ENCODE measurements around the gene MBD2.
A peak's percentile ranks its signal among the peaks of the same experiment; 100 is the strongest.
"Not testable (repeated sequence)": the region's sequence is repeated elsewhere in the genome, so short reads cannot be mapped to it uniquely, and the experiment has no call there.

The MBD2 gene

DNA sequence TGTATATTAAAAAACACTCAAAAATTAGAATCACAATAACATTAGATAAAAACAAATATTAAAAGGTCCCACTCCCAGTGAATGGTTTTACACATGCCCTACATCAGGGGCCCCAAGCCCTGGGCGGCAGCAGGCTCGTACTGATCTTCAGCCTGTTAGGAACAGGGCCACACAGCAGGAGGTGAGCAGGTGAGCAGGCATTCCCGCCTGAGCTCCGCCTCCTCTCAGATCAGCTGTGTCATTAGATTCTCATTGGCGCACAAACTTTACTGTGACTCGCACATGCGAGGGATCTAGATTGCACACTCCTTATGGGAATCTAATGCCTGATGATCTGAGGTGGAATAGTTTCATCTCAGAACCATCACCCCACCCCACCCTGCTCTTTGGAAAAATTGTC, 74.2 kb downstream of the MBD2 start:
- DNase-seq (ENCODE audit: low read depth): no peak

DNA sequence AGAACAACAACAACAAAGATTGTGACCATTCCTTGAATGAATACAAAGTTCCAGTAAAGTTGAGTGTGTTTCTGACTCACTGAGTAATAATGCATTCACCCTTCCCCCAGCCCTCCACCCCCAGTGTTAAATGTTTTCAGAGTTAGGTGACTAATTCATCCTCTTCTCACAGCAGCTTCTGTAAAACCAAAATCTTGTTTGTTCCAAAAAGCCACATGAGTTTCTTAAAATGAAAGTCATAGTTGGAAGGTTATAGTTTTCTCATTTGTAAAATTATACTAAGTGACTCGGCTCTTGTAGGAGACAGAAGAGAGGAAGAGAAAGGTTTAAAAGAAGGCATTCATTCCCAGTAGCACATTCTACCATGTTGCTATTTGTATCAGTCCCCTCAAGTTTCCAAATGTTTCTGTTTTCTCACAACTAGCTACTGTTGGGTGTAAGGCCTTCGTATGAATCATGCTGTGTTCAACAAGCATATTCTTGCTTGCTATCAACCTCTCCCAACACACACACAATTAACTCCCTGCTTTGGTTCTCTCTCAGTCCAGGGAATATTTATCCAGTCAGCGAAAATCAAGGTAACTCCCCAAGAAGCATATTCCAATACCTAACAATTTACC, 75.3 kb downstream of the MBD2 start:
- DNase-seq (ENCODE audit: low read depth): peak; percentile 82

DNA sequence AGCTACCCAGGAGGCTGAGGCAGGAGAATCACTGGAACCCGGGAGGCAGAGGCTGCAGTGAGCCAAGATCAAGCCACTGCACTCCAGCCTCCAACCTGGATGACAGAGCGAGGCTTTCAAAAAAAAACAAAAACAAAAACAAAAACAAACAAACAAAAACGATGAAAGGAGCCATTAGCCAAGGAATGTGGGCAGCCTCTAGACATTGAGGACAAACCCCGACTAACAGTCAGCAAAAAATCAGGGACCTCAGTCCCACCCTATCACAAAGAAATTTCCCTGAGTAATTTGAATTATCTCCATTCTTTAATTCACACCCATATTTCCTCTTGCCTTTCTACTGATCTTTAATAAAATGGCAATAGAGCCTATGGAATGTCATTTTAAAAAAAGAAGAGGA, 75.8 kb downstream of the MBD2 start:
- DNase-seq (ENCODE audit: low read depth): no peak

DNA sequence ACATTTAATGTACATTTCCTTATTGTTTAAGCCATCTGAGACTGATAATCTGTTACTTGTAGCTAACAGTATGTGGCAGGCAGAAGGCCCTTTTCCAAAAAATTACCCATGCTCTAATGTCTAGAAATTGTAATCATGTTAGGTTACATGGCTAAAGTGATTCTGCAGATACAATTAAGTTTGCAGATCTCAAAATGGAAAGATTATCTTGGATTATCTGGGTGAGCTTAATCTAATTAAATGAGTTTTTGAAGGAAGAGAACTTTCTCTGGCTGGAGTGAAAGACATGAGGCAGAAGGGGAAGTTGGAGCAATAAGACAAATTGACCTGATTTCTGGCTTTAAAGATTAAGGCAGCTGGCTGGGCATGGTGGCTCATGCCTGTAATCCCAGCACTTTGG, 76.3 kb downstream of the MBD2 start:
- DNase-seq (ENCODE audit: low read depth): no peak

DNA sequence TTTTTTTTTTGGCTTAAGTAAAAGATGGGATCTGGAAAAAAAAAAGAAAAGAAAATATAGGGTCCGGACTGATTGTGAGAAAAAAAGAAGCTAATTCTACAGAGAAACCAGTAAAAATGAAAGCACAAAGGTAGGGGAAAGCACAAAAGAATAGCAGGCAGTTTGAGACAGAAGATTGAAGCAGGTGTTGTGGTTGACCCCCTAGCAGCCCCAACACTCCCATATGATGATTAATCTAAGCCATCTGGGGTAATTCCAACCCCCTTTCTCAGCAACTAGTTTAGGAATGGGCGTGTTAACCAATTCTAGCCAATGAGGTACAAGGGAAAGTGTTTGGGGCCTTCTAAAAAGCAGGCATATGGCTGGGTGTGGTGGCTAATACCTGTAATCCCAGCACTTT, 77.0 kb downstream of the MBD2 start:
- no peak for DNase-seq (ENCODE audit: low read depth)

DNA sequence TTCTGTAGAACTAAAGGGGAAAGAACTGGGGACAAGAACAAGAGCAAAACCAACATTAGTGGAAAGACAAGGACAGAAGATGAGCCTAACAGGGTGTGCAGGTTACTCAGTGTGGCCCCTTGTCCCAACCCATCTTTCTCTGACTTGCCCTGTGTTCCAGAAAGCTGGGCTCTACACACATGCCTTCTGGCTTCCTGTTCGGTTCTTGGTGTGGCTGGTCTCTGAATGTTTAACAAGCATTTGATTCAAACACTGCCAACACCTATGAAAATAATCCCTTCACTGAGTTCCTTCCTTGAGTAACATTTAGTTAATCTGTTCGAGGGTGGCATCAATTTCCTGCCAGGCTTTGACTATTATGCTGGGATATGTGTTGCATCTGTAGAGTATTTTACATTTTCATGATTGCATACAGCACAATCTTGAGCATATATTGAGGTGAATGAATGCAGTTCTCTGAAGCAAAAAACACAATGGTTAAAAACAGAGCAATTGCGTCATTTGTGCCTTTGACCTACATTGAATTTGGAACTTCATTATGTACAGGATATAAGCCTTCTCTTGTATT, 83.3 kb downstream of the MBD2 start:
- no peak for DNase-seq (ENCODE audit: low read depth)

DNA sequence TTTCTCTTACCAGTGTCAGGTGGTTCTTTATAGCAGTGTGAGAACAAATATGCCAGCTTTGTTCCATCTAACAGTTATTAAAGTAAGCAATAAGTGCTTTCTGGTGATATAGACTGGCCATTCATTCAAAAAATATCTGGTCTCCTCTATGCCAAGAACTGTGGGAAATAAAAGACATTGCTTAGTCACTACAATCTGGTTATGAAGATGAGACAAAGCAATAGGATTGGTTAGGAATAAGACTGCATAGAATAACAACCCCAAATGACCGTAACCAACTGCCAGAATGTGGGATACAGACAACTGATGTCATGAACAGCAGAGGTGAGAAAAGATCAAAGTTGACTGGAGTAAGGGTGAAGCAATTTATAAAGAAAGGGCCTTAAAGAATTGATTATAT, 83.8 kb downstream of the MBD2 start:
- no peak for DNase-seq (ENCODE audit: low read depth)

DNA sequence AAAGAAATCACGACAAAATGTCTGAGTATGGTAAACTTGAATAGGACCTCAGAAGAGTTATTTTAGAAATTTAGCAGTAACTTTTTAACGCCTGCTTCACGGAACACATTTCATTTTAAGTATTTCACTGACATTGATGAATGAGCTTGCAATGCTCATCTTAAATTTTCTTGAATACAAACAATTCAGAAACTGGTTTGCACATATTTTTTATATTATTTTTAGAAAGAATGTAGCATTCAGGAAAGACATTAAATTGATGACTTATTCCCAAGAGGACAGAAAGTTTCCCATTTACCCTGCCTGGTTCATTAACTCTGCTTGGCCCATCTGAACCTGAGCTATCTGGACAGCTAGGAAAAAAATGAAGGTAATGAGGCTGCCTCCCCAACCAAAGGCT, 89.3 kb downstream of the MBD2 start:
- DNase-seq (ENCODE audit: low read depth): no peak

DNA sequence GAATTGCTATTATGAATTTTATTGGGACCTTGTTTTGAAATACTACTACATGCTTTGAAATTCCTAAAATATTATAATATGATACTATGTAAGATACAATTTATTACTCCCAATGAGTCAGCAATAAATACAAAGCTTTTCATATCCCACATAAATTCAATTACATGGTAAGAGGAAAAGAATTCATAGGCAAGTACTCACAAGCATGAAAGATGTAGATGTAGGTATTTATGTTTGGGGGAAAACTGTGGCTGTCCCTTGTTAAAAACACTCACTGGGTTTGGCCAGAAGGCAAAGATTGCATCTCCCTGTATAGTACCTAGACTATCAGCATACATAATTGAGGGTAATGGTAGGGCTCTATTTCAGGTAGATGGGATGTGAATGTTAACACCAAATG, 90.4 kb downstream of the MBD2 start:
- no peak for DNase-seq (ENCODE audit: low read depth)

DNA sequence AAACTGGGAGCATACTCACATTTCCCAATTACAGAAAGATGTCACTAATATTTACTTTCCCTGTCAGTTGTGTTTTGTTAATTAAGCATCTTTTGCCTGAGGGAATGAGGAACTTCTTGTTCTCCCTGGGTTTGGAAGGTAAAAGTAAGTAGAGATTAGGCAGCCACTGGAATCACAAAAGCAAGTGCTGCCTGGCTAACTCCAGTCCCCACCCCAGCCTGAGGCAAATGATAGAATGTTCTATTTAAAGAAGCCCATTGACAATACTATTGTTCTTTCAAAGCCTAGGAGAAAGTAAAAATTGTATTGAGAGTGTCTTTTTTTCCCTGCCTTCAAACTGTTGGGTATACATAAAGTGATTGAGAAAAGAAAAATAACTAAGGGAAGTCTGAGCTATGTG, 93.8 kb downstream of the MBD2 start:
- no peak for DNase-seq (ENCODE audit: low read depth)

DNA sequence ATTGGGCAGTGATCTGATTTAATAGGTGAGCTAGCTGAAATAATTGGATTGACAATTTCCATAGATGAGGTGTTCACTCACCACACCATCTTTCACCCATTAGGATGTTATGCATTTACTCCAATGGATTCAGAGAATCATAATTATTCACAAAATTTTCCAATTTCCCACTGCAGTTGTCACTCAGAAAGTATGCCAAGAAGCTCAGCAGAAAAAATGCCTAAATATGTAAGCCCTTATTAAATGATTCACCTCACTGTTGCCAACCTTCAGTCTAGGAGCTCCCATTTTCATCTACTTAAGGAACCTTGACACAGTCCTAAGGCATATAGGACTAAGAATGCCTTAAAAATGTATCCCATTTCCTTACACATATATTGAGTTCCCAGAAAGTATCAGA, 94.3 kb downstream of the MBD2 start:
- no peak for DNase-seq (ENCODE audit: low read depth)

DNA sequence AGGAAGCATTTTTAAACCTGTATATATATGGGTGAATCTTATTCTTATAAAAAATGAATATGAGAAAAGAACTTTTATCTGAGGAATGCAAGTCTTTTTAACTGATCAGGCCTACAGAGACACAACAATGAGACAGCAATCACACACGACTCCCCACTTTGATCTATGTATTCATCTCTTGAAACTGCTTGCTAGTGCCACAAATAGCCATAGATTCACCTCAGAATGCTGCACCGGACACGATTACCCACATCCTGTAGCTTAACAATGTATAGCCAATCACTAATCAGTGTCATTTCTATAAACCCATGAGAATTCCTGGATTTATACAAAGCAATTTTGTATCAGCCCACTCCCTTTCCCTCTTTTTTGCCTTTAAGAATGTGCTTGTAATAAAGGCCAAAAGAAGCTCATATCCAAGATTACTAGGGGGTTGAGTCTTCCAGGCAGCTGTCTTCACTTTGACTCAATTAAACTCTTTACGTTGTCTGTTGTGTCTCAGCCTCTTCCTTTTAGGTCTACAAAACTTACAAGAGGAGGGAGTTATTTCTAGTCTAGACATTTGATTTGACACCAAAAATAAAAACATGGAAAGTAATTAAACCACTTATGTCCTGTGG, 94.9 kb downstream of the MBD2 start:
- no peak for DNase-seq (ENCODE audit: low read depth)

DNA sequence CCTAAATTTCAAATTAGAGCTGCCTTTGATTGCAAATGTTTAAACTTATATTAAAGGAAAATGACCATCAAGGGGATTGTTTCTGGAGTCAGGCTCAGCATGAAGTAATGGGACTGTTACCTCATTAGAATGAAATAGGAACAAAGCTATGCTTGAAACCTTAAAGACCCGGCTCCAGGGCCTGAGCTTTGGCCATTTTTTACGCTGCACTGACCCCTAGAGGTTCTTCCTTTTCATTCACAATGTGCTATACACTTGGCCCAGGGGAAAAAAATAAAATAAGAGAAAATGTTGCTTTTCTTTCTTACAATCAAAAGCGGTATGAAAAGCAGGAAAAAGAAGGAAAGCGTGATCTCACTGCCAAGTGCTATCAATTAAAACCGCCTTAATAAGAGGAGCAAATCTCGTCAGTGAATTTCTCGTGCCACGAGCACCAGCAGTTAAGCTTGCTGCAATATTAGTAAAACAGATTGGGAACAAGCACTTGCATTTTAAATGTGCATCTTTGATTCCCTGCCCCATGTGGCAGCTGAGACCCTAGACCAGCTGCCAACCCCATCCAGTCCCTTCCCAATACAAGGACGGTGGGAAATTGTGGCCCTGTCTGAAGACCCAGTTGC, 96.6 kb downstream of the MBD2 start:
- DNase-seq (ENCODE audit: low read depth): no peak

DNA sequence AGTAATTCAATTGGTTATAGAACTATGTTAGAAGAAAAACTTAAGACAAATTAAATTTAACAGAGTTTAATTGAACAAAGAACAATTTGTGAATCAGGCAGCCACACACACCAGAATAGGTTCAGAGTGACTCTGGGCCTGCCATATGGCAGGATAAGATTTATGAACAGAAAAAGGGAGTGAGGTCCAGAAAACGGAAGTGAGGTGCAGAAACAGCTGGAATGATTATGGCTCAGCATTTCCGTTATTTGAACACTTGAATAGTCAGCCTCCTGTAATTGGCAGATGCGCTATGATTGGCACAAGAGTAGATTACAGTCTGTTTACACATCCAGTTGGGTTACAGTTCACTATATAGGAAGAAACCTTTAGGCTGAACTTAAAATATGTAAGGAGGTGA, 99.0 kb downstream of the MBD2 start:
- no peak for DNase-seq (ENCODE audit: low read depth)

DNA sequence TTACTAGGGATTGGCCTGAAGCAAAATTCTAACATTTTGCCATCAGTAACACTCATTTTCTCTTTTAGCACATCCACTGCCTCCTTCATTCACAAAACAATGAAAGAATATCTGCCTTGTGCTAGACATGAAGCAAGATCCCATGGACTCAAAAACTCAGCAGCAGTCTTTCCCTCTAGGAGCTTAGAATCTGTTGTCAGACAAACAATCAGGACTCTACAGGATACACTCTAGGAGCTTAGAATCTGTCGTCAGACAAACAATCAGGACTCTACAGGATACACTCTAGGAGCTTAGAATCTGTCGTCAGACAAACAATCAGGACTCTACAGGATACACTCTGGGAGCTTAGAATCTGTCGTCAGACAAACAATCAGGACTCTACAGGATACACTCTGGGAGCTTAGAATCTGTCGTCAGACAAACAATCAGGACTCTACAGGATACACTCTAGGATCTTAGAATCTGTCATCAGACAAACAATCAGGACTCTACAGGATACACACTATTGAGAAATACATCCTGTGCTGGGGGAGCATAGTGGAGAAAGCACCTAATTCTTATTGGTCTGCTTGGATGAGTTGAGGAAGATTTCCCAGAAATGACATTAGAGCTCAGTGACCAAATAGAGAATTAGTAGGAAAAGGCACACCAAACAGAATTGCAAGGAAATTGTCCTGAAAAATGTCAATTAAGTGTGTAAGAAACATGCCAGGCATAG, 100.6 kb downstream of the MBD2 start:
- not testable (repeated sequence) for DNase-seq (ENCODE audit: low read depth)

DNA sequence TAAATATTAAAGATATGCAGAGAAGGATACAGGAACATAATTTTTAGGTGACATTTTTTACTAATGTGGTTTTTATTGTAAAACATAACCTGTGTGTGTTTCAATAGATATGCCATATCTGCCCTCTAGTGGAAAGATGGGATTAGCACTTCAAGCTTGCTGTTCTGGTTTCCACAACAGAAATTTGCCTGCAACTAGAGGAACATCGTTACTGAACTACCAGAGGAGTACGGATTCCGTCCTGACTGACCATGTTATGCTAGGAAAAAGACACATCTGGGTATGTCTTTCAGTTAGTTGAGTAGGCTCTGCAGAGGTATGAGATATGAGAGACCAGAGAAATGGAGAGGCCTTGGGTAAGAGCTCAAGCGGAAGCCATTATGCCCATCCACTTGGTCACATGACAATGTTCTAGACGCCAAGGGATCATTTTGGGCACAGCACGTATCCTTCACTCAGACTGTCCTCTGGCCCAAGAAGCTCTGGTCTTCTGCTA, 104.9 kb downstream of the MBD2 start:
- DNase-seq (ENCODE audit: low read depth): no peak

DNA sequence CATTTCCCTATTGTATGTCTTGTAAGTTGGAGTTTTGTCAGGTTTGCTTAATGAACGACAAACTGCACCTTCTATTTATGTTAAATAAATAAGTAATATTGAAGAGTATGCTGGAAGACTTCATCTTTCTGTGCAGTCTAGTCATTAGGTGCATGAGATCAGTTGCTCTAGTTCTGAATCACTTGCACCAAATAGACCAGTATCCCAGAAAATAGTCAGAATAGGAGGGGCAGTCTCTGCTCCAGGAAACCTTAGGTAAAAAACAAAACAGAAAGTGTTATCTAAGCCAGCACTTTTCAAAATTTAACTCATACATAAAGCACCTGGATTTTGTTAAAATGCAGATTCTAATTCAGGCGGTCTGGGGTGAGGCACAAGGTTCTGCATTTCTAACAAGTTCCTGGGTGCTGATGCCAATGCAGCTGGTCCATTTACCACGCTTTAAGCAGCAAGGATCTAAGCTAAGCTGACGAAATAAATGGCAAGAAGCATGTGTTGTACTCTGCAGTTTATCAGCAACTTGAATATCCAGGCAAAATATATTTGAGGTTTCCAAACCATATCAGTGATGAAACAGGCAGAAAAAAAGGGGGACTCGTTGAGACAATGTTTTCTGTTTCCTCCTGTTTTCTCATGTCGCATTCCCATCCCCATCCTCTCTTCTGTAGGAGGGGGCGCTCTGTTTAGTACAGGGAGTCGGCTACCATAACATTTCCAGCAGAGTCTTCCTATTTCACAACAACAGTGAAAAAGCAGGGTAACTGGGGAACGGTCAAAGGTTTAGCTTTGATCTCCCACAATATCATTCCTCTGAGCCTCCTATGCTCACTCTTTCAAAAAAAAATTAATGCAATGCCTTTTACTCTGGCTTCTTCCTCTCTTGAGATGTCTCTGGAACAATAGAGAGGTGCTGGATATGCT, 106.4 kb downstream of the MBD2 start:
- DNase-seq (ENCODE audit: low read depth): no peak

DNA sequence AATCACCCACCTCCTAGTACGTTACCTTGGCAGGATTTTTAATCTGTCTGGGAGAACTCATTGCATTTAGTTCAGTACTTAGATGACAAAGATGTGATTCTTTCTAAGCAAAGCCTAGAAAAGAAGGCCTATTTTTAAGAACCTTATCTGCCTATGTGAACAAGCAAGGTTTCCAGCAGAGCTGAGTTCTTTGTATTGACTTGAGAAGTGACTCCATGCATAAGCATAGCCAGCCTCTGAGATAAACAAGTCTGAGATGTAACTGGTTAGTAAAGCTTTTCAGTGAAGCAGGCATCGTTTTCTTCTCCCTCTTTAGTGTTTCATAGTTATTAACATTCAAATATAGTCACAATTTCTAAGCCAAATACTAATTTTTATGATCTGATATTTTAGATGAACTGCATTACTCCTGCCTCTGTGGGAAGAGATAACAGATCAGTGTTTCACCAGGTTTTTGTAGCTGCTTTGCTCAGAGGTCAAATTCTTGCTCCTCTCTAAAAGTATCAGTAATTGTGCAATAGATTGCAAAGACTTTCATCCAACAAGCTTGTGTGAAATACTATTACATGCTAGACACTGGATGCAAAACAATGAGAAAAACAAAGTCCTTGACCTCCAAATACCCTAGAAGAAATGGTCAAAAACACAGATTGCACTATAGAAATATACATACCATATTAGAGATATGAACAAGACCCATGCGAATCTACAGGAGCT, 107.8 kb downstream of the MBD2 start:
- DNase-seq (ENCODE audit: low read depth): no peak

DNA sequence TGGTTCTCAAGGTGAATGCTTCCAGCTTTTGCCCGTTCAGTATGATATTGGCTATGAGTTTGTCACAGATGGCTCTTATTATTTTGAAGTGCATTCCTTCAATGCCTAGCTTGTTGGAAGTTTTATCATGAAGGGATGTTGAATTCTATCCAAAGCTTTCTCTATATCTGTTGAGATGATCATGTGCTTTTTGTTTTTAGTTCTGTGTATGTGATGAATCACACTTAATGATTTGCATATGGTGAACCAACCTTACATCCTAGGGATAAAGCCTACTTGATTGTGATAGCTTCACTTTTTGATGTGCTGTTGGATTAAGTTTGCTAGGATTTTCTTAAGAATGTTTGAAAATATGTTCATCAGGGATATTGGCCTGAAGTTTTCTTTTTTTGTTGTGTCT, 112.1 kb downstream of the MBD2 start:
- no peak for DNase-seq (ENCODE audit: low read depth)

DNA sequence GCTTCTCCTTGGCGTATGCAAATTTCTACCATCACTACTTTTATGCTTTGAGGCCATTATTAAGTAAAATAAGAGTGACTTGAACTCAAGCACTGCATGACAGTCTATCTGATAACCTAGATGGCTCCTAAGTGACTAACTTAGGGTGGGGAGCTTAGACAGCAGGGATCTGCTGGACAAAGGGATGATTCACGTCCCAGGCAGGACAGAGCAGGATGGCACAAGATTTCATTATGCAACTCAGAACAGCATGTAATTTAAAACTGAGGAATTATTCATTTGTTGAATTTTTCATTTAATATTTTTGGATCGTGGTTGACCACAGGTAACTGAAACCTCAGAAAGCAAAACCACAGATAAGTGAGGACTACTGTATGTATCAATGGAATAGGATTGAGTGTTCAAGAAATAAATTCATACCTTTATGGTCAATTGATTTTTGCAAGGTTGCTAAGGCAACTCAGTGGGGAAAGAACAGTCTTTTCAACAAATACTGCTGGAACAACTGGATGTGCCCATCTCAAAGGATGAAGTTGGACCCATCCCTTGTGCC, 115.3 kb downstream of the MBD2 start:
- no peak for DNase-seq (ENCODE audit: low read depth)

DNA sequence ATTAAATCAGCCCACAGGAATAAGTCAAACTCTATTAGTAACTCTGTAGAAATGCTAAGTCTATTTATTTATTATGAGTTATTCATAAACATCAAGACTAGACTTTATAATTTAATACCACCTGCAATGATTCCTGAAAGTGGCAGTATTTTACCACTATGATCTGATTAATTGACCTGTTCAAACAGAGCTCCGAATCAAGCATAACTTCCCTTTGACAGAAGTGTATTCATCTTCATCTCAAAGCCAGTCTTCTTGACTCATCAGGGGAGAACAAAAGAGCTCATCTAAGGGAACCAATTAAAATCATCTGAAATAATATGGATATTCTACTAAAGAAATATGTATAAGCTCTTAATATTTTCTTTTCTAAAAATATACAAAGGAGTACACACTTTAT, 122.3 kb downstream of the MBD2 start:
- no peak for DNase-seq (ENCODE audit: low read depth)
